DOHH2 (cell line): ENCODE results near the gene ADAMTSL1.

Source experiments
- CTCF ChIP-seq: fragments of 200-600 bp; sonication (generic); IDR thresholded peaks from one replicate; pipeline ENCODE4 v1.5.1; 2014; ENCODE audit warnings: antibody characterized with exemption, mild to moderate bottlenecking, low read depth, low read length; ENCODE audit not compliant: poor library complexity, severe bottlenecking
- EZH2phosphoT487 ChIP-seq: fragments of 200-600 bp; sonication (generic); IDR thresholded peaks from 2 replicates; pipeline ENCODE4 v1.6.1; 2017; ENCODE audit warnings: borderline replicate concordance, mild to moderate bottlenecking, antibody characterized with exemption, low read length, moderate library complexity, mixed read lengths

DNA sequence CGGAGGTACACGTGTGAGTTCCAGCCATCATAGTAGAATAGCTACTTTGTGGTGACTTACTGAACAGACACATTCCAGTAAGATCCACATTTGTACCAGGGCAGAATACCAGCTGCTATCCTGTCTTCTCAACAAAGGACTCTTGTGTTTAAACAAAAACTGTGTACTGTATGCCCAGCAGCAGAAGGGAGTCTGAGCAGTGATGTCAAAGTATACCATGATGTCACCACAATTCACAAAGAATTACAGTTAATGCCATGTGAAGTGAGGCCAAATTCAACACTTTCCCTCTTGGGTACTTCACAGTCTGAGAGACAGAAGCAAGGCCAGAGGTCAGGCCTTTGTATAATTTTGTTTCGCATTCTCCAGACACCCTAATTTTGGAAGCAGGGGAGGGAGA is 137.0 kb downstream of the ADAMTSL1 start:
- no peak for TF ChIP-seq CTCF
- TF ChIP-seq EZH2phosphoT487 = no peak
